22Rv1 (cell line): ENCODE data around the gene NAV2.

ENCODE experiments used
- H3K27ac ChIP-seq: fragments of 450-650 bp; 2 replicates; pipeline ENCODE4 v1.5.1; 2017
- CTCF ChIP-seq: fragments of 450-650 bp; IDR thresholded peaks from 2 replicates; pipeline ENCODE4 v1.5.1; 2017; ENCODE audit warnings: mild to moderate bottlenecking
- ZFX ChIP-seq: fragments of 450-650 bp; IDR thresholded peaks from 2 replicates; pipeline ENCODE4 v1.6.1; 2017; ENCODE audit warnings: antibody characterized with exemption, borderline replicate concordance

The NAV2 gene

DNA sequence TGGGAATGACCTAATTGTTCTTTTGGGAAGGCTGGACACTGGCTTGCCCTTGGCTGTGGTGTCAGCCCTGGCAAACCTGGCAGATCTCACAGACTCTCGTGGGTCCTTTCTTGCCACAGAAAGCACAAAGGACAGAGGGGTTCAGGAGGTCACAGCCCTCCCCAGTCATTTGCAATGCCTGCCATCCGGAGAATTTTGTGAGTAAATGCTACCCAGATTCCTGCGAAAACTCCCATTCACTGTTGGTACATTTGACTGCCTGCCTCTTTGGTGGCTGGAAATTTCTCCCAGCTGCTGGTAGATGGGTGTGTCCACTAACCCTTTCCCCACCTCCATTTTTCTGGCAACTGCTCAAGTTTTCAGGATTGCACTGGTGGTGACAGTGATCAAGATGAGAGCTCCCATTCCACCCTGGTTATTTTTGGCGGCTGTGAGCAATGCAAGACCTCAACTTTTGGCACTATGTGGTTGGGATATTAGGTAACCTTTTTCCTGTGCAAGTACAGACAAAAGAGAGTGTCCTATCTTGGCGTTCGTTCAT, 155.7 kb downstream of the NAV2 start:
- no peak overlapping the region for H3K27ac ChIP-seq
- no peak for TF ChIP-seq ZFX
- TF ChIP-seq CTCF: no peak

DNA sequence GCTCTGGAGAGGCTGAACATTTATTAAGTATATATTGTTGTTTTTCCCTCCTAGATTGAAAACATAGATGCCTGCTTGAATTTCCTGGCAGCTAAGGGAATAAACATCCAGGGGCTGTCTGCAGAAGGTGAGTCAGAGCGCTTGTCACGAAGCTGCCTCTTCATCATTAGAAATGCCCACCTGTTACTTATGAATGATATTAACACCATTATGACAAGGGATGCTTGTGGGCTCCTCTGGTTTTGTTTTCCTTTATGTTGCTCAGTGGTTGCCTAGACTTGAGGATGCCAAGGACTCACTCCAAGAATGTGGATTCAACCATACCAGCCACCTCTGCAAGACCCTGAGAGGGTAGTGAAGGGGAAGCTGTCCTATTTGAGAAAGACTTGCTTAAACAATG, 156.2 kb downstream of the NAV2 start:
- TF ChIP-seq CTCF (no peak), ZFX (no peak)
- H3K27ac ChIP-seq: no peak overlapping the region

DNA sequence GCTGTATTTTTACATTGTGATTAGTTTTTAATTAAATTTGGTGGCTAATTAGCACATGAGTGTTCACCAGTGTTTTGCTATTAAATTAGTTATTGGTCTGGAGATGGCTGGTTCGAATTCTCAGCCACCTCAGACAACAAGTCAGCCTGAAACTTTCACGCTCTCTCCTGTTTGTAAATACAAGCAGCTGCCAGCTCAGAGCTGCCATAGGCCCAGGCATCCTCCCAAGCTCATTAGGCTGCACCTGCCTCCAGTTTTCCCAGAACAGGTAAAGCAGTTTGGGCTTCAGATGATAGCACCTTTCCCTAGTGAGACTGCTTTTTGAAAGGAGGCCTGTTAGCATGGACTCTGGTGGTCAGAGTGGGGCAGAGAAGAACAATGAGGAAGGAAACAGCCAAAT, 156.8 kb downstream of the NAV2 start:
- TF ChIP-seq CTCF (no peak), ZFX (no peak)
- no peak overlapping the region for H3K27ac ChIP-seq

GRCh38 chr11:19869946-19870589, 157.4 kb downstream of the NAV2 start:
- H3K27ac ChIP-seq: no peak overlapping the region
- TF ChIP-seq CTCF: no peak
- TF ChIP-seq ZFX: no peak

- H3K27ac ChIP-seq: no peak overlapping the region
- TF ChIP-seq CTCF: no peak
- no peak for TF ChIP-seq ZFX
Observed at GRCh38 chr11:19871531-19871930, 158.9 kb downstream of the NAV2 start.

DNA sequence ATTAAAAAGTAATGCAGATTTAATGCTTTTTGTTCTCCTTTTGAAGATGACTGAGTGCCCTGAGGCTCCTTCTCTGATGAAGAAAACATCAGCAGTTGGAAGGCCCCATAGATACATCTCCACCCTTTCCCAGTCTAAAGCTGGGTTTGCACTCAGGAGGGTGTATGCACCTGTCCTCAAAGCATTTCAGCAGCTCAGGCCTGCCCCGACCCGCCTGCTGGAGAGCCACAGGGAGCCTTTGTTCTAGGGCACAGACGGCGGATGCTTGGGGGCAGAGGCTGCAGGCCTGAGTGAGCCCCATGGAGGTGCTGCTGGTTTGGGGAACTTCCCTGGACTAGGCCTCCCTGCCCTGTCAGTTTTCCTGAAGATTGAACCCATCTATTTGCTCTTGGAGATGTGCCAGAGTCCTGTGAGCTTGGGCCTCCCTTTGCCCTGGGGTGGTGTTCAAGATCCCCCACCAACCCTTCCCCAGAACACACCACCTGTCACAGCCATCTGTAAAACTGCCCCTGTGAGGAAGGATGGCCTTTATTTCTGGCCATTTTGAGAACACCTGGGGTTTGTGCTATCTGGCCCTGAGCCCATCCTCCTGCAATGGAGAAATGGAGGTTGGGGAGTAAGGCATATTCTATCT, 160.0 kb downstream of the NAV2 start:
- TF ChIP-seq ZFX: no peak
- no peak overlapping the region for H3K27ac ChIP-seq

DNA sequence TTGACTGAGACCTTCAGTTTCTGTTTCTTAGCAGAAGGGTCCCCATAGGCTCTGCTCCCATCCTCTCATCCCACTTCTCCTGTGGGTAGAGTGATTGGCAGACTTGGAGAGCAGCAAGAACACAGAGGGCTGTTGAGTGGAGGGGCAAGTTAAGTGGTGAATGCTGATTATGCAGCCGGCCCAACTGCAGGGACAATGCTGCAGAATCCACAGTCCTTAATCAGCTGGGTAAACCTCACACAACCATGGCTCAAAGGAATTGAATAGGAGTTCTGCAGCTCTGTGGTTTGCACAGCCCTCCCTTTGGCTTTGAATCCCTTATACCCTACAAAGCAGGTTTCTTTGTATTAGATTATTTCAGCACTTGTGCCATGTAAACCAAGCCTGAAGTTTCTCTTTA, 161.1 kb downstream of the NAV2 start:
- no peak for TF ChIP-seq CTCF
- no peak for TF ChIP-seq ZFX
- H3K27ac ChIP-seq: no peak overlapping the region

DNA sequence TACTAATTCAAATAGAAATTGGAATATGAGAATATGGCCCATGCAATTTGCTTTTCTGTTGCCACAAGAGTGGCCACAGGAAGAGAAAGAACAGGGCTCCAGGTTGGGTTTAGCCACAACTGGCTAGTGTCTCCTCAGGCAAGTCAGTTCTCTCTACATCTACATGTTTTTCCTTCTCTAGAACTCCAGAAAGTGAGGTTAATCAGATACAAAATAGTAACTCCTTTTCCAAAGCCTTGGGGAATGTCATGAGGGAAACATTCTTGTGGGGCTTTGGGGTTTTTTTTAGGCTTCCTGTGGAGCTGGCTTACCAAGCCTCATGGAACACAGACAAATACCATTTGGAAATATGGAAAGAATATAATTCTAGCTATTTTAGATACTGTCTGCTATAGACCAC, 161.6 kb downstream of the NAV2 start:
- no peak for TF ChIP-seq CTCF
- no peak for TF ChIP-seq ZFX
- no peak overlapping the region for H3K27ac ChIP-seq
